Hematopoietic multipotent progenitor cell treated with erythropoietin and hydrocortisone succinate and interleukin-3 and kit ligand, for 8 days (in vitro differentiated cells): ENCODE measurements around the gene LRFN5.
"Not testable (repeated sequence)": the region's sequence is repeated elsewhere in the genome, so short reads cannot be mapped to it uniquely, and the experiment has no call there.

Experiments
- DNase-seq: peaks from one replicate; pipeline ENCODE4 v3.0.0-alpha.2; 2015

LRFN5 gene

DNA sequence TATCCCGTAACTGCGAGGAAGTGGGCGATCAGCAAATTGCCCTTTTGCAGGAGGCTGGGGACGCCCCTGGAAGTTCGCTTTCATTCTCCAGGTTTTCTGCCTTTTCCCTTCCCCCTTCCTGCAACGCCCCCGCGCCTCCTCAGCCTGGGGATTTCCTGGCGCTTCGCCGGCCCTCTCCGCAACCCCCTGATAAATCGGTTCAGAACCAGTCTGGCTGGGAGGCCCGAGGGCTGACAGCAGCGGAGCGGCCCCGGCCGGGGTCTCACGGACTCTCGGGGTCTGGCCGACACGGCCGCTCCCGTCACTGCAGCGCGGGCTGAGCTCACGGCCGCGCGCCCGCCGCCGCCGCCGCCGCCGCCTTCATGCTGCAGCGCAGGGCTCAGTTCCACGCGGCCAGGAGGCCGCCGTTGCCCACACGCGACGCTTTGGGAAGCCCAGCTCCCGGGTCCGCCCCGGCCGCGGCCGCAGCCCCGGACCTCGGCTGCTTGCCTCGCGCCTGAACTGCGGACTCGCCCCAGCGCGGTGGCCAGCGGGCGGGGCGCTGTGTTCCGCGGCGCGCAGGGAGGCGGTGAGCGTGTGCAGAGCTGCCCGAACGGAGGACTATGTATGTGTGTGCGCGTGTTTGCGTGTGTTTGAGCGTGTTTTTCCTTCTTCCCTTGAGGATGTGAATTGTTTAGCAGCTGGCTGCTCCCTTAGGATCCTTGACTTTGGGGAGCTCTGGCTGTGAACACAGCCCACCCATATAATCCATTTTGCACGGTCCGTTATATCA, at the start of gene LRFN5:
Gene LRFN5 (plus strand): TSS at position 345 of the 772 bp plus-strand sequence.
- no peak for DNase-seq

DNA sequence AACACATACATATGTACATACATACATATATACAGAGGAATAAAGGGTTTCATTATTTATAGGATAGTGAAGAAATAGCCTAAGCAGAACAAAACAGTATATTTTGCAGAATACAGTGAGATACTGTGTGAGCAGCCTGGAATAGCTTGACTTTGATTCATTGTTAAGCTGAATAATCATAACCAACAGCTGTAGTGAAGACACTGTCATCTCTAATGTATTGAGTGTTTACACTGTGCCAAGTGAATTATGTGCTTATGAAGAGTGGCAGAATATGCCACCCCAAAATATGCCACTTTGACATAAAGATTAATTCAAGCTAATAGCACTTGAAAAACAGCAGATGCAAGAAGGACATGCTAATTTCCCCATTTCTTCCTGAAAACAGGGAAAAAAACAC, 48.2 kb upstream of the LRFN5 start:
- no peak for DNase-seq

DNA sequence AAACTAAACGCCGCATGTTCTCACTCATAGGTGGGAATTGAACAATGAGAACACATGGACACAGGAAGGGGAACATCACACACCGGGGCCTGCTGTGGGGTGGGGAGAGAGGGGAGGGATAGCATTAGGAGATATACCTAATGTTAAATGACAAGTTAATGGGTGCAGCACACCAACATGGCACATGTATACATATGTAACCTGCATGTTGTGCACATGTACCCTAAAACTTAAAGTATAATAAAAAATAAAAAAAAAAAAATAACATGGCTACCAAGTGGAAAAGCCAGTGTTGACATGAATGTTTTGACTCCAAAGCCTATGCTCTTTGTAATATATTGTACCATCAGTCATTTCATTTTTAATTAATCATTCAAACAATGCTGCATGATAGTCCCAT, 39.8 kb upstream of the LRFN5 start:
- not testable (repeated sequence) for DNase-seq

DNA sequence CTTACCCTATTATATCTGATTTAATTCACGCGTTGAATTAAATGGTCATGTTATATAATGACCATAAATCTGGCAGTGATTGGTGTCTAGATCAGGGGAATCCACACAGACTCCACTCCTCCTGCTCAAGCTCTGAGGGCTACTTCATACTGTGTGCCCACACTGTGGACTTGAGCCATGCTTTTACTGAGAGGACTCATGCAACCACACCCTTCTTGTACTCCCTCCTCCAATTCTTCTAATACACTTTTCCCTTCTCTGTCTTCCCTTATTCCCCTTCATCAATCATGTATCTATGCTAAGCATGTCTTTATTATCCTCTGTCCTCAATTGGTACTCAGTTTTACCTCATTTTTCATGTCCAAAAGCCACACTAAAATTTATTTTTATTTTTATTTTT, 37.7 kb upstream of the LRFN5 start:
- DNase-seq = no peak

DNA sequence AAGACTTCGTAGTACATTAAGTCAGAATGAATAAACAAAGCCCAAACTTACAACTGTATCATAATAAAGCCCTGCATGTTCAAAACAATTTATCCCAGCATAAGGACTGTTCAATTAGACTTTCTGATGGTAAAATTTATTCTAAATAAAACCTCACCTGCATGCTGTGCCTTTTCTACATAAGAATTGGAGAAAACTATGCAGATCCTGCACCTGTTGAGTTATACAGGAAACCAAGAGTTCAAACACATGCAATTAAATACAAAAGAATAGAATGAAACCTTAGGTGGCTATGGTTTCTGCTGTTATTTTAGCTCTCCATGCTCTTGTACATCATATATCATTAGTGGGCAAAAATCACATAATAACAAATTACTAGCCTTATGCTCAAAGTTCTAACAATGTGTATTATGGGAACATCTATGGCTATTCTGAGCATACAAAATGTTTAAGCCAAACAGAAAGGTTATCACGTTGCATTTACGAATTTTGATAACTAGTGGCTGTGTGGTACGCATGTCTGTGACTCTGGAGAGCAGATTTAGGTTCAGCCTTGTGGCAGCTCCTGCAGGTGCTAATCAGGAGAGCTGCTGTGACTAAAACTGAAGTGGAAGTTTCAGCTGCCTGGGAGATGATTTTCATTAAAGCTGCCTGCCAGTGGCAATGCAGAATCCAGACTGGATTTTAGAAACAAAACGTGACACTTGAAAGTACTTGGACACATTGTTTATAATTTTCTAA, 36.1 kb upstream of the LRFN5 start:
- DNase-seq = no peak

DNA sequence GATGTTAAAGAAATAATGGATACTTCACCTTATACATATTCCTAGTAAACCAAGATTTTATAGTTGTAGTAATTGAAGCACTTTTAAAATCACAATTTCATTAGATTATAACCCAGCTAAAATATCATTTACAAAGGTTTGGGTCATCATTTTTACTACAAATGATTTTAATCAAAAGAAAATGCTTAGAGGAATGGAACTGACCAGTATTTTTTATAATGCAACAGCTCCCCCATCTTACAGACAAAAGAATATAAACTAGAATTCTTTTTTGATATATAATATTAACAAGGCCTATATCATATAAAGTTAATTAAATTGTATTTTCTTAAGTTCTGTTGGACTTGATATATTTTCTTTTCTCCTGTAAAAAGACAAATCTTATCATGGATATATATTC, 20.4 kb upstream of the LRFN5 start:
- no peak for DNase-seq

DNA sequence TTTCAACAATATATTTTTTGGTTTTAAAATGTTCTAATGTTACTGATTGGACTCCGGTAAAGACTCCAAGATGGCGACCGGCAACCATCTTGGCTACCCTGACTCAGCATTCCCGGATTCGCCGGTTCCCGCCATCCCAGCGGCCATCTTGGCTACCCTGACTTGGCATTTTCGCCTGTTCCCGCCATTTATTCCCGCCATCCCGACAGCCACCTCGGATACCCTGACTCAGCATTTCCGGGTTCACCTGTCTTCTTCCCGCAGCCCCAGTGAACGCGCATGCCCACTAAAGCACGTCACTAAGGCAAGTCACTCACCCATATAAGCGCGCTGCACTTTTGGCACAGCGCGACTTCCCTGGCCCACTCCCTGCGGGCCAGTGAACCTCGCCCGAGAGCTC, 9.0 kb upstream of the LRFN5 start:
- DNase-seq = no peak

DNA sequence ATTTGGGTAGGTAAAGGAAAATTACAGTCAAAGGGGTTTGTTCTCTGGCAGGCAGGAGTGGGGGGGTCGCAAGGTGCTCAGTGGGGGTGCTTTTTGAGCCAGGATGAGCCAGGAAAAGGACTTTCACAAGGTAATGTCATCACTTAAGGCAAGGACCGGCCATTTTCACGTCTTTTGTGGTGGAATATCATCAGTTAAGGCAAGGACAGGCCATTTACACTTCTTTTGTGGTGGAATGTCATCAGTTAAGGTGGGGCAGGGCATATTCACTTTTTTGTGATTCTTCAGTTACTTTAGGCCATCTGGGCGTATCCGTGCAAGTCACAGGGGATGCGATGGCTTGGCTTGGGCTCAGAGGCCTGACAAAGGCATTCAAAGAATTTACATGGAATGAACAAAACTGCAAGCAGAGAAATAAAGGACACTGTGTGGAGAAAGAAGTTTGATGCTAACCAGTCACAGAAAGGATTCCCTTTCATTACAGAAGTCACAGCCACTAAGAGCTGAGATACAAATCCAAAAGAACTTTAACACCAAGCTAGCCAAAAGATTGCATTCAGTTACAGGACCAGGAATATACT, 6.8 kb upstream of the LRFN5 start:
- not testable (repeated sequence) for DNase-seq

DNA sequence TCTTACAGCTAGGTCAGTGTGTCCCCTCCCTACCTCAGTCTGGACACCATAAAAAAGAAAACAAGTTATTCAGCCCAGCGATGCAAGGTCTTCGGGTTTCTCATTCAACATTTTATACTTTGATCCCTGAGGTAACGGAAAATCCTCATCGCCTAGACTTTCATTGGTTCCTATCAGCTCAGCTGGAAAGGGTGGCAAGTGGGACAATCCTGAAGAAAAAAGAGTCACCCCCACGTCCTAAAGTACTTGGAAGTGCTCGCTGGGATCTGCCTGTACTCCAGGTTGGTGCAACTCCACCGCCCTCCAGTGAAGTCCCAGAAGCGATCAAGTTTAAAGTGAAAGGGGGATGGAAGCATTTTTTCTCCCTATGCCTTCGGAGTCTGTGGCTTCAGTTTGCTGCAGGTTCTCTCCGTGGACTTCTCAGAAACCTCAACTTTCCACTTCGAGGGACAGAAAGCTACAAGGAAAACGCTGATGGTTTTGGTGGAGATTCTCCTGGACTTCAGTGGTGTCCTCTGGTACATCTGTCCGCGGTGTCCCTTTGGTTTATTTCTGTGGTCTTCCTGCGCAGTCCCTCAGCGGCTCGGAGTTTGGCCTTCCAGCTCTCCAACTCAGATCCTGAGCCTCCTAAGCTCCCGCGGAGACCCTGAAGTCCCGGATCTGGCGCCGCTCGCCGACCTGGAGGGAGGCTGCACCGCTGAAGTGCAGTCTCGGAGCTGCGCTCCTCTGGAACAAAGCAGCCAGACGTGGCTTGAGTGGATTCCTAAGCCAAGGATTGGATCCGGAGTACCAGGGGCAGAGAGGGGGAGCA, 1.8 kb upstream of the LRFN5 start:
- no peak for DNase-seq

DNA sequence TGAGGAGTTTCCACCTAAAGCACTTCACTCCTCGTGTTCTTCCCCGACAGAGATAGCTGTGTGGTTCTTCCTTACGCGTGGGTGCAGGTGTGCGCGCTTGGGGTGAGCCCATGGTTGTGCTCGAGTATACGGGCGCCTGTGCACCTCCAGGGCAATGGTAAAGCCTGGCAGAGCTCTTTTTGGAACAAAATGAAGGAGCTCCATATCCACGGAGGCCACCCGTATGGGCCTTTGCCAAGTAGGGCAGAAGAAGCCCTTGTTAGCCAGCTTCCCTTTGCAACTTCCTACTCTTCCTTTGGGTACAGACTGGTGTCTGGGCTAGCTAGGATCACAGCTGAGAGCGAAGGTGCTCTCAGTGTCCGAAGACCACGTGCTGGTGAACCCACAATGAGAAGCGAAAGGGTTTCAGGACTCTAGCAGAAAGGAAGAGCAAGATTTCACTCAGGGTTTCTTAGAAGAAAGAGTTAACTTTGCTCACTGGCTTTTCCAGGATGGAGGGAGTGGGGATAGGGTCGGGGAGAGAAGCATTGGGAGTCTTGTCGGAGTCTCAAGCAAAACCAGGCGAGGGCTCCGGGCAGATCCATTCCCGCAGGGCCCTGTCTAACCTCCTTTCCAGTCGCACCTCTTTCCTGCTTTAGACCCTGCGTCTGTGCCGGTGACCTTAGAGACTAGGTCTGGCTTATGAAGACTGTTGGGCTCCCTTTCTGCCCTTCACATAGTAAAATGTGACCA, 960 bp upstream of the LRFN5 start:
- no peak for DNase-seq

DNA sequence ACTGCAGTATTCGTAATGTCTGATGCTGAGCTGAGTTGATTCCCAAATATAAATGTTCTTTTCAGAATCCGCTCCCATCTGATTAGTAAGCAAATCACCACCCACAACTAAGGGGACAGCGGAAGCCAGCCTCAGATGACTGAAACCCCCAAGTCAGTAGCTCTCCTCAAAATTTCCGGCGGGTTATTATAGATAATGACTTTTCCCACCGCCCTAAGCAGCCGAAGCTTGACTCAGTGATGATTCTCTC, 469 bp upstream of the LRFN5 start:
- no peak for DNase-seq

DNA sequence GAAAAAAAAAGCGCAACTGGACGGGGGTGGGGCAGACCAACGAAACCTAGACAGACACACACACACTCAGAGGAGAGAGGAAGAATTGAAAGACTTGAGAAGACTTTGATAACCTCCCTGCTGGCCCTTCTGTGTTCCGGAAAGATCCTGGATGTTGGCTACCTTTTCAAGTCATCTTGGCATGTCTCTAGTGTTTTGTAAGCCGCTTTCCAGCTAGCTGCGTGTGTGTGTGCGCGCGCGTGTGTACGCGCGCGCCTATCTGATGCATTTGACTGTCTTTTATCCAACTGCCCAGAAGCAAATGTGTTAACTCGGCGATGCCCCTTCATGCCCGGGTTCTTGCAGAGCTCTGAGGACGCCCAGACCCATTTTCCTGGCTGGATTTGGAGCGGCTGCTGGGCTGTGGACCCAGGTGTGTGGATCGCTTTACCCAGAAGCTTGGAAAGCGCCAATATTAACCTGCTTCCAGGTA, 664 bp downstream of the LRFN5 start:
- no peak for DNase-seq

DNA sequence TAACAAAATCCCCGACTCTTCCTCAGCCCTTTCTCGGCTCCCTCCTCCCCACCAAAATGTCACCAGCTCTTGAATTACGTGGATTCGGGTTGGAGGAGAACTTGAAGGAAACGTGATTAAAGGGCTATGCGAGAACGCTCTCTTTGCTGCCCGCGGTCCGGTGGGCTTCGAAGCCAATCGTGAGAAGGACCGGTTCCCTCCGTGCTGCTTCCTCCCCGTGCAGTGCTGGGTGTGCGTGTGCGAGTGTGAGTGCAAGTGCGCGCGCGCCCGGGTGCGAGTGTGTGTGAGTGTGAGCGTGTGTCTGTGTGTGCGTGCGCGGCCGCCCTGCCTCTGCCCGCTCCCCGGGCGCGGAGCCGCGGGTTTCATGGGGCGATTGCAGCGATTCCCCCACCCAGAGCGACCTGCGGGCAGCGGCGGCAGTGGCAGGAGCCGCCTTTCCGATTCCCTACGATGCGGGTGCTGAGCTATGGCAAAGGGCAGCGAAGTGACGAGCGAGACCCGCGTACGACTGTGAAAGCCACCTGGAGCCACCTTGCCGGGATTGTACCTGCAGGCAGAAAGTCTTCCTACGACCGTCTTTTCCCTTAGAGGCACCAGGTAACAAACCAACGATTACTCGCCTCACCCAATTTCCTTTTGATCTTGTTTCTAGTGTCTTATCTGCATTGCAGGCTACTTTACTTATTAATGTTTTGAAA, 1.4 kb downstream of the LRFN5 start:
- no peak for DNase-seq

DNA sequence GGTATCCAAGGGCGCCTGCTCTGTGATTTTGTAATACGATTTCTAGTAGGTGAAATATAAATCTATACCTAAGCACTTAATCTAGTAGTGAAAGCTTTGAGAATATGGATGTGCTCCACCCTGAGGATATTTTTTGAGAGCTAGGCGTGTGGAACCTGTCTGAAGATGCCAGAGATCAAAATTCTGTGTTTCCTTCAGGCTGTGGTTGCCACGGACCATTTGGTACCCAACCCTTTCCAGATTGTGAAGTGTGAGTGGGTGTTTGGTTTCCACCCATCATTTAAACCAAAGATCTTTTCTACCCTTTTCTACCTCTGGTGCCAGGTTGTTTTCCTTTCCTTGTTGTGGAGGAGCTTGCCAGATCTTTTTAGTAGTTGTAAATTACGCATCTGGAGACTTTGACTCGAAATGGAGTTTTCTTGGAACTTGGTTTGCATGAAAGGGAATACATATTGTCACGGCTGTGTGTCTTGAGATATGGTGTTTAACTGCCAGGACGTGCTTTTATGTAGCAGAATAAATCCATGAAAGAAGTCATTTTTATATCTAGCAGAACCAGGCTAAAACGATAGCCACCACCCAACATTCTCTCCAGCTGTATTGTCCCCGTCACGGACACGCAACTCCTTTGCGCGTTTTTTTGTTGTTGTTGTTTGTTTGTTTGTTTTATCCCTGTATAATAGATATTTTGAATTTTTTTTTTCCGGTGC, 2.2 kb downstream of the LRFN5 start:
- no peak for DNase-seq

DNA sequence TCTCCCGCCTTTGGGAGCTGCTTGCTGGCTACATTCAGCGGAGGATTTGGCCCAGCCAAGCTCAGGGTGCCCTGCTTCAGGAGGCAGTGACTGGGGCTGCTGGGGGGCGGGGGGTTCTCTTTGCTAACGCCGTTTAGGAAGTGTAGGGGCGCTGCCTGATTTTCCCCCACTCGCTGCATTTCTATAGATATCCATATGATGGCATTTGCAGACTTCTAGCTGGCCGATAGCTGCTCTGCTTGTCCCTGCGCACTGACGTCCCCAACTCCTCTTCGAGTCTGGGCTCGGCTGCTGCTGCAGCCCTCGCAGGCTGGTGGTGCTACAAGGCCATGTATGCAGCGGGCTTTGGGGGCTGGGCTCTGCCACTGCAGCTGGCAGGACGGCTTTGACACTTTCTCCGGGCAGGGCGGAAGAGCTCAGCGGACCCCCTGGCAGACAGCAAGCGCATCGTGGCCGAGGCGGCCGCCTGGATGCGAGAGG, 3.1 kb downstream of the LRFN5 start:
- DNase-seq = no peak

DNA sequence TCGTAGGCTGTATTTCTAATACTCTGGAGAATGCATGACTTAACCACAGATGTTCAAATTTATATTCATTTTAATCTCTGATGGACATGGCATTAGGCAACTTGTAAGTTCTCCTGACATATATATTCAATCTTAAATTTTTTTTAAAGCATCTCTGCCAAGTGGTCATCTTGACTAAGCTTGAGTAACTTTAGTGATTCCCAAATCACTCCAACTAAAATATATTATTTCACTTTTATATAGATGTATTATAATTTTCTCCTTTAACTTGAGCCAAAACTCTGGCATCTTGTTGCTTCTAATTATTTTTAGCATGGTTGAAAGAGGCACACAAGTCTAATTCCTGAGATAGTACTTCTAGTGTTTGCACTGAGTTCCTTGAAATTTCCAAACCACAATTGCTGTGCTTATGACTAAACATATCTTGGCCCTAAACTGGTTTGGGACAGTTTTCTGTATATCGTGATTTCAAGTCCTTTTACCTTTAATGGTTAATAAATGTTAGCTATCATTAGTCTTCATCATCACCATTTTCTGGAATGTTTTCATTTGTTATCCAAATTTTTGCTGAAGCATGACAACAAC, 8.4 kb downstream of the LRFN5 start:
- DNase-seq = no peak

DNA sequence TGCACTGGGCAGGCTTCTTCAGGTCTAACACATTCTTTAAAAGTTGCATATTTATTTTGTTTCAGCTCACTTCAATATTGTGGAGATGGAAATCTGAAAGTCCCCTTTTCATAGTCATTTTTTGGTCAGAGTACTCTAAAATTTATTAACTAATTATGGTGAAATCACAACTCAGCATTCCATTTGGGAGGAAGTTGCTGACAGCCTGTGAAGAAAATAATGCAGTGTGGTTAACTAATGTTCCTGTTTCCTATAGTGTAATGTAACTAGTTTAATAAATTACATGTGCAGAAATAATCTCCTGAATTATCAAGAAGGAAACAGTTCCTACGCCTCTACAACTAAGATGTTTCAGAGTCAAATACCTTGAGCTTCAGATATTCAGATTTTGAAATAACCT, 17.1 kb downstream of the LRFN5 start:
- no peak for DNase-seq

DNA sequence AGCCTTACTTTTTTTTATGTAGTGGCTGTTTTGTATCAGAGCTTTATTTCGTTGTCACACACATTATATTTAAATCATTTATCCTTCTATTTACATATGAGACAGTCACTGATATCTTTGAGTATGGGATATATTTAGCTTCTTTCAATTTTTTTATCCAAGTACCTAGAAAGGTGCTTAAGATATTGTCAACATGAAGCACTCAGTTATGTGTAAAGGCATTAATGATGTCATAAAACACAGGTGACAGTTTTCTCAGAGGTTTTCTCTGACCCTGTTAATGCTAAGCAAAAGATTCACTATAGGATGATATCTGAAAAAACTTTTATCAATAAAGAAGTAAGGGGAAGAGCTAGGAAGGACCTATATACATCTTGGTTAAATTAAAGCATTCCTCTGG, 23.2 kb downstream of the LRFN5 start:
- no peak for DNase-seq

DNA sequence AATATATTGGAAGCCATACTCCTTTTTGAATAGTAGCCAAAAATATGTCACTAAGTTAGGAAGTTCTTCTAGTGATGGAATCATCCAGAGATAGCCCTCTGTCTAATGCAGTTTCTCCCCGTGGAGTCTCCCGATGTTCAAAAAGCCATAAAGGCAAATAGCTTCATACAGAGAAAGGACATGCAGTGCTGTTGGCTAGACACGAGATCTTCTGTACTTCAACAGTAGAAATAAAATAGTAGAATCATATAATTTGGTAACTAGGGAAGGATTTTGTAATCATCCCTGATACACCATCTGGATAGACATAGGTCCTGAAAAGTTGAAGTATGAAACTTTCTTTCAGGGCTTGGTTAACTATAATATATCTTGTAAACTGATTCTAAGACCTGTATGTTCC, 27.6 kb downstream of the LRFN5 start:
- DNase-seq = no peak

DNA sequence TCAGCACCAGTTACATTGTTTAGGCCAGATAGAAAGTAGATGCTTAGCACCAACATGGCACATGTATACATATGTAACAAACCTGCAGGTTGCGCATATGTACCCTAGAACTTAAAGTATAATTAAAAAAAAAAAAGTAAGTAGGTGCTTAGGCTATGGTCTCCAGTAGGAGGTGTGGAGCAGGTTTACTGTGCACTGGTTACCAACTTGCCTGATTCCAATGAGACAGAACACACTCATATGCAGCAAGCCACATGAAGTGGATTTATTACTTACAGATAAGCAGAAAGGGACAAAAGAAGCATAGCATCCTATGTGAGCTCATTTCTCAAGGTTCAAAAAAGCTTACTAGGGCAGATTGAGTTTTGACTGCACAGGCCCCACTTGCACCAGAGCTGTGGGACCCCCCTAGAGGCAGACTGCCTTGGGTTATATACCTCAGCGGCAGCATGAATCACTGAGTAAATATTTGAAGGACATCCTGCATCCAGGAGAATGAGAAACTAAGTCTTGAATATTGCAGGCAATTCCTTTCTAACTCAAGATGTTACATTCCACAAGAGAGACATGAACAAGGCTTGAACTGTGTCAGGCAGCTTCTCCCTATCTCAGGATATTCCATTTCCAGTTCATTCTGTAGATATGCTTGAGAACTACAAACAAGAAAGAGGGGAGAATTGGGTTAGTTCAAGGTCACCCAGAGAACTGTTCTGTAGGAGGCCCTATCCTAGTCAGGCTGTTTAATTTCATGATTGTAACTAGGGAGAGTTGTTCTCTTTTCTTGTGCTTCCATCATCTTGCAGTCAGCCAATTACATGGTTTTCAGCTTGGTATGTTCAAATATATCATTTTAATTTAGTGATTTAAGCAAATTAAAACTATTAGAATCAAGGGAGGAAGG, 30.1 kb downstream of the LRFN5 start:
- no peak for DNase-seq
